ENCODE data around the gene PADI4. TPM values are rescaled to one million over a fixed set of nuclear protein-coding genes. Genes with fewer than 3 reads are reported as not detected.

The PADI4 gene, protein sequence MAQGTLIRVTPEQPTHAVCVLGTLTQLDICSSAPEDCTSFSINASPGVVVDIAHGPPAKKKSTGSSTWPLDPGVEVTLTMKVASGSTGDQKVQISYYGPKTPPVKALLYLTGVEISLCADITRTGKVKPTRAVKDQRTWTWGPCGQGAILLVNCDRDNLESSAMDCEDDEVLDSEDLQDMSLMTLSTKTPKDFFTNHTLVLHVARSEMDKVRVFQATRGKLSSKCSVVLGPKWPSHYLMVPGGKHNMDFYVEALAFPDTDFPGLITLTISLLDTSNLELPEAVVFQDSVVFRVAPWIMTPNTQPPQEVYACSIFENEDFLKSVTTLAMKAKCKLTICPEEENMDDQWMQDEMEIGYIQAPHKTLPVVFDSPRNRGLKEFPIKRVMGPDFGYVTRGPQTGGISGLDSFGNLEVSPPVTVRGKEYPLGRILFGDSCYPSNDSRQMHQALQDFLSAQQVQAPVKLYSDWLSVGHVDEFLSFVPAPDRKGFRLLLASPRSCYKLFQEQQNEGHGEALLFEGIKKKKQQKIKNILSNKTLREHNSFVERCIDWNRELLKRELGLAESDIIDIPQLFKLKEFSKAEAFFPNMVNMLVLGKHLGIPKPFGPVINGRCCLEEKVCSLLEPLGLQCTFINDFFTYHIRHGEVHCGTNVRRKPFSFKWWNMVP
- not detected for total RNA-seq (2021; ENCODE audit: unreplicated experiment)
- 0.36 TPM for polyA plus RNA-seq (2012; ENCODE audit: insufficient read length)
- percentile 6 among the genes with signal in this experiment for Bru-seq, nascent RNA
- BruChase-seq, experiment 1, labeled RNA remaining after a 2-hour chase, result percentile 3 among the genes with signal in this experiment
- BruChase-seq, experiment 2, labeled RNA remaining after a 6-hour chase, result percentile 2 among the genes with signal in this experiment
- long read RNA-seq, result 0 reads

DNA sequence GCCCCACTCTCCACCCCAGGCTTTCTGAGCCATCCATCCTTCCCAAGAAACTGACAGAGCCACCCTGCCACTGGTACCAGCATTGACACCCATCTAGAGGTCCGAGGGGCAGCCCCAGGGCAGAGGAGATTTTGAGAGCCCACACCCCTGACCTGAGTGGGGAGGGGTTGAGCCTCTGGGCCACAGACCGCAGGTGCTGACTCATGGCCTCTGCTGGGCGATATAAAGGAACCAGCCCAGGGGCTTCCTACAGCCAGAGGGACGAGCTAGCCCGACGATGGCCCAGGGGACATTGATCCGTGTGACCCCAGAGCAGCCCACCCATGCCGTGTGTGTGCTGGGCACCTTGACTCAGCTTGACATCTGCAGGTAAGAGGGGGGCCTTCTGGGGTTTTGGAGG lies at the start of gene PADI4:
TSS of gene PADI4 (plus strand) at position 252 of the 400 bp plus-strand sequence. CDS start at position 278, 26 bp downstream.
- TF ChIP-seq POLR2AphosphoS5 (IDR thresholded peaks at IDR 0.05; ENCODE audit: low read depth, low read length) (no peak), REST (IDR thresholded peaks at IDR 0.05; ENCODE audit: insufficient read depth in 1 of 2, low read depth in 2 of 2, low read length in 1 of 2) (no peak), TCF7L2 (IDR thresholded peaks at IDR 0.05; ENCODE audit: low read depth, low read length) (no peak), SIN3A (IDR thresholded peaks at IDR 0.05; ENCODE audit: borderline replicate concordance, insufficient read depth, low read depth, low read length) (no peak)
- TF ChIP-seq, protein P1, sequence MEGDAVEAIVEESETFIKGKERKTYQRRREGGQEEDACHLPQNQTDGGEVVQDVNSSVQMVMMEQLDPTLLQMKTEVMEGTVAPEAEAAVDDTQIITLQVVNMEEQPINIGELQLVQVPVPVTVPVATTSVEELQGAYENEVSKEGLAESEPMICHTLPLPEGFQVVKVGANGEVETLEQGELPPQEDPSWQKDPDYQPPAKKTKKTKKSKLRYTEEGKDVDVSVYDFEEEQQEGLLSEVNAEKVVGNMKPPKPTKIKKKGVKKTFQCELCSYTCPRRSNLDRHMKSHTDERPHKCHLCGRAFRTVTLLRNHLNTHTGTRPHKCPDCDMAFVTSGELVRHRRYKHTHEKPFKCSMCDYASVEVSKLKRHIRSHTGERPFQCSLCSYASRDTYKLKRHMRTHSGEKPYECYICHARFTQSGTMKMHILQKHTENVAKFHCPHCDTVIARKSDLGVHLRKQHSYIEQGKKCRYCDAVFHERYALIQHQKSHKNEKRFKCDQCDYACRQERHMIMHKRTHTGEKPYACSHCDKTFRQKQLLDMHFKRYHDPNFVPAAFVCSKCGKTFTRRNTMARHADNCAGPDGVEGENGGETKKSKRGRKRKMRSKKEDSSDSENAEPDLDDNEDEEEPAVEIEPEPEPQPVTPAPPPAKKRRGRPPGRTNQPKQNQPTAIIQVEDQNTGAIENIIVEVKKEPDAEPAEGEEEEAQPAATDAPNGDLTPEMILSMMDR (IDR thresholded peaks at IDR 0.05), result no peak
- Histone ChIP-seq H3K27ac (ENCODE audit: low read length) (no peak within 1 kb of the TSS), H3K9me3 (ENCODE audit: control insufficient read depth, insufficient read depth, low read depth, low read length) (no peaks in the 10 kb centered on the region), H3K27me3 (ENCODE audit: control insufficient read depth, insufficient read depth, low read length) (no peaks in the 10 kb centered on the region), H3K4me3 (ENCODE audit: low read depth in 2 of 2, low read length in 2 of 2) (no peak within 1 kb of the TSS), H3K36me3 (ENCODE audit: control insufficient read depth, insufficient read depth, low read length) (no peaks in the 10 kb centered on the region), H3K4me1 (ENCODE audit: control insufficient read depth, insufficient read depth, low read length) (peaks cover 11% of the 10 kb centered on the region; the same call in 1 of the 2 replicates)
- intact Hi-C loops (cut with micrococcal nuclease; ENCODE audit: unreplicated experiment), result no loop called here
- ChIA-PET CTCF (interaction anchor here (0.6 kb wide), 1 partner anchor 26 kb away, joined by 3 read pairs; no protein-coding TSS in a partner anchor), POLR2A (no interaction called here)
- no TSS peak for BruUV-seq (replicated peaks)
- in situ Hi-C loops (cut with HindIII; ENCODE audit: low pct_unique_long_range_greater_than_20kb, low sequenced_read_pairs), result no loop called here
- ATAC-seq (no peak), DNase-seq (ENCODE audit: low read depth, low spot score) (no peak)

GRCh38 chr1:17258758-17259130 lies 49.3 kb upstream of the PADI4 start:
- Histone ChIP-seq H3K36me3 (ENCODE audit: control insufficient read depth, insufficient read depth, low read length) (no peaks in the 10 kb centered on the region), H3K27me3 (ENCODE audit: control insufficient read depth, insufficient read depth, low read length) (no peaks in the 10 kb centered on the region), H3K27ac (ENCODE audit: low read length) (no peak overlapping the region), H3K4me1 (ENCODE audit: control insufficient read depth, insufficient read depth, low read length) (peaks cover 2% of the 10 kb centered on the region; the same call in 1 of the 2 replicates), H3K4me3 (ENCODE audit: low read depth in 2 of 2, low read length in 2 of 2) (no peak overlapping the region), H3K9me3 (ENCODE audit: control insufficient read depth, insufficient read depth, low read depth, low read length) (no peaks in the 10 kb centered on the region)
- in situ Hi-C loops (cut with HindIII; ENCODE audit: low pct_unique_long_range_greater_than_20kb, low sequenced_read_pairs) (no loop called here), intact Hi-C loops (cut with micrococcal nuclease; ENCODE audit: unreplicated experiment) (no loop called here)
- no TSS peak for BruUV-seq (replicated peaks)
- DNase-seq (ENCODE audit: low read depth, low spot score) (no peak), ATAC-seq (no peak)
- CTCF ChIA-PET, result no interaction called here
- POLR2A ChIA-PET, result no interaction called here
- TF ChIP-seq POLR2AphosphoS5 (IDR thresholded peaks at IDR 0.05; ENCODE audit: low read depth, low read length) (no peak), TCF7L2 (IDR thresholded peaks at IDR 0.05; ENCODE audit: low read depth, low read length) (no peak), REST (IDR thresholded peaks at IDR 0.05; ENCODE audit: insufficient read depth in 1 of 2, low read depth in 2 of 2, low read length in 1 of 2) (no peak), SIN3A (IDR thresholded peaks at IDR 0.05; ENCODE audit: borderline replicate concordance, insufficient read depth, low read depth, low read length) (no peak)
- TF ChIP-seq, protein P1 (IDR thresholded peaks at IDR 0.05), result no peak

Measured in Panc1 (cell line).